Gastroesophageal sphincter (tissue), 4 donors: Measurements from ENCODE around the gene RCOR3. TPM values are rescaled to one million over a fixed set of nuclear protein-coding genes. Genes with fewer than 3 reads are reported as not detected.

ENCODE experiments used
- ATAC-seq: fragments of 150-250 bp; one replicate; pipeline ENCODE4 v1.9.1; 2016; ENCODE audit warnings: mild to moderate bottlenecking, moderate library complexity
- H3K27ac ChIP-seq, 4 donors: fragments of 200-600 bp; sonication (generic) in 3 of 4; 1 replicate in 3 of 4; 2 replicates in 1 of 4; pipeline ENCODE4 v1.5.1; 2016 to 2019
- H3K27me3 ChIP-seq: fragments of 200-600 bp; sonication (generic); one replicate; pipeline ENCODE4 v1.5.1; 2019
- H3K36me3 ChIP-seq, 2 donors: fragments of 200-600 bp; sonication (generic); one replicate each; pipeline ENCODE4 v1.5.1; 2019; ENCODE audit warnings: control low read depth in 1 of 2
- H3K4me1 ChIP-seq, 3 donors: fragments of 200-600 bp; sonication (generic); 1 replicate in 2 of 3; 2 replicates in 1 of 3; pipeline ENCODE4 v1.5.1; 2016 to 2019; ENCODE audit warnings: control low read depth in 2 of 3
- H3K4me3 ChIP-seq, 2 donors: fragments of 200-600 bp; sonication (generic); one replicate each; pipeline ENCODE4 v1.5.1; 2019; ENCODE audit warnings: mild to moderate bottlenecking in 1 of 2, moderate library complexity in 1 of 2
- H3K9me3 ChIP-seq, 3 donors: fragments of 200-600 bp; sonication (generic); one replicate each; pipeline ENCODE4 v1.5.1; 2017 to 2019; ENCODE audit warnings: control low read depth in 2 of 3
- CTCF ChIP-seq, 4 experiments: fragments of 200-600 bp in 2 of 4; fragments of 450-650 bp in 2 of 4; sonication (generic) in 1 of 4; IDR thresholded peaks; one replicate each; pipeline ENCODE4 v1.5.1; 2017 to 2019; ENCODE audit warnings: antibody characterized with exemption in 4 of 4, mild to moderate bottlenecking in 2 of 4, moderate library complexity in 2 of 4
- EP300 ChIP-seq: sonication (generic); formaldehyde crosslinking; IDR thresholded peaks from one replicate; pipeline ENCODE4 v1.6.1; 2017; ENCODE audit warnings: antibody characterized with exemption, mild to moderate bottlenecking
- POLR2A ChIP-seq, 2 donors: fragments of 450-650 bp; IDR thresholded peaks; one replicate each; pipeline ENCODE4 v1.6.1; 2017; ENCODE audit warnings: antibody characterized with exemption in 2 of 2, mild to moderate bottlenecking in 2 of 2, moderate library complexity in 1 of 2
- POLR2AphosphoS5 ChIP-seq: sonication (generic); formaldehyde crosslinking; IDR thresholded peaks from one replicate; pipeline ENCODE4 v1.6.1; 2017; ENCODE audit warnings: antibody characterized with exemption
- WGBS, 2 donors: methylation state at CpG; one replicate each; pipeline ENCODE4 v1.1.5; 2018; ENCODE audit warnings: low coverage in 1 of 2; 5-methylcytosine and 5-hydroxymethylcytosine counted together
- total RNA-seq, 4 donors: library from RNA; depleted of rRNA; stranded (reverse); fragments of >200 nt; gene quantifications; one replicate each; pipeline ENCODE4 v1.1.0, GENCODE V29; 2016

RCOR3 gene
- total RNA-seq, 4 donors from 2014 or later, result 25.5 to 63.8 (median 36.8) TPM

GRCh38 chr1:211328084-211328694 is 69.0 kb downstream of the RCOR3 start:
- no peak for TF ChIP-seq POLR2AphosphoS5
- TF ChIP-seq CTCF (IDR thresholded peaks at IDR 0.05), result no peak
- TF ChIP-seq POLR2A (IDR thresholded peaks at IDR 0.05), result no peak
- TF ChIP-seq EP300, result no peak
- Histone ChIP-seq H3K4me3 (peak overlapping the region; percentile 66 to 97), H3K27me3 (no peaks in the 10 kb centered on the region), H3K4me1 (peaks cover 0 to 67% (median 48%) of the 10 kb centered on the region in 3 donors), H3K27ac (peak overlapping the region in 3 of 4 donors; percentile 92 to 94 (median 93)), H3K36me3 (no peaks in the 10 kb centered on the region), H3K9me3 (no peaks in the 10 kb centered on the region)
- ATAC-seq, result no peak
- 35 to 48% methylated on average over 5 to 11 of the region's 11 CpGs for WGBS, 2 donors

GRCh38 chr1:211328866-211329475 is 69.8 kb downstream of the RCOR3 start:
- TF ChIP-seq POLR2A (IDR thresholded peaks at IDR 0.05) (no peak), POLR2AphosphoS5 (no peak), EP300 (no peak)
- ATAC-seq, result no peak
- 61 to 76% methylated on average over 2 to 3 of the region's 6 CpGs for WGBS, 2 donors
- Histone ChIP-seq H3K36me3 (no peaks in the 10 kb centered on the region), H3K27ac (peak overlapping the region in 3 of 4 donors; percentile 92 to 94 (median 93)), H3K9me3 (no peaks in the 10 kb centered on the region), H3K4me1 (peaks cover 0 to 75% (median 48%) of the 10 kb centered on the region in 3 donors), H3K27me3 (no peaks in the 10 kb centered on the region), H3K4me3 (peak overlapping the region in 1 of 2 donors; percentile 97)

- TF ChIP-seq POLR2AphosphoS5 (no peak), CTCF (IDR thresholded peaks at IDR 0.05) (no peak), EP300 (no peak), POLR2A (IDR thresholded peaks at IDR 0.05) (no peak)
- H3K4me1 ChIP-seq, result peaks cover 0 to 81% (median 48%) of the 10 kb centered on the region in 3 donors
- no peak overlapping the region for H3K27ac ChIP-seq
Measured at GRCh38 chr1:211329764-211330201, 70.6 kb downstream of the RCOR3 start.

GRCh38 chr1:211330282-211330936 is 71.2 kb downstream of the RCOR3 start:
- no peak for ATAC-seq
- Histone ChIP-seq H3K27ac (no peak overlapping the region), H3K9me3 (no peaks in the 10 kb centered on the region), H3K4me3 (no peak overlapping the region), H3K27me3 (no peaks in the 10 kb centered on the region), H3K36me3 (no peaks in the 10 kb centered on the region), H3K4me1 (peaks cover 0 to 87% (median 48%) of the 10 kb centered on the region in 3 donors)
- 83 to 91% methylated on average over 5 to 8 of the region's 8 CpGs for WGBS, 2 donors
- no peak for TF ChIP-seq POLR2AphosphoS5
- no peak for TF ChIP-seq EP300
- TF ChIP-seq CTCF (IDR thresholded peaks at IDR 0.05), result no peak
- TF ChIP-seq POLR2A (IDR thresholded peaks at IDR 0.05), result no peak

More at GRCh38 chr1:211329764-211330201, 70.6 kb downstream of the RCOR3 start:
- ATAC-seq, result no peak
- 56 to 69% methylated on average over 2 of the region's 4 CpGs for WGBS, 2 donors
- Histone ChIP-seq H3K4me3 (peak overlapping the region in 1 of 2 donors; percentile 6), H3K27me3 (no peaks in the 10 kb centered on the region), H3K9me3 (no peaks in the 10 kb centered on the region), H3K36me3 (no peaks in the 10 kb centered on the region)

GRCh38 chr1:211331011-211331709 is 72.0 kb downstream of the RCOR3 start:
- Histone ChIP-seq H3K27ac (no peak overlapping the region), H3K36me3 (no peaks in the 10 kb centered on the region), H3K9me3 (no peaks in the 10 kb centered on the region), H3K4me3 (no peak overlapping the region), H3K4me1 (peaks cover 3 to 89% (median 50%) of the 10 kb centered on the region in 3 donors), H3K27me3 (no peaks in the 10 kb centered on the region)
- TF ChIP-seq EP300 (no peak), POLR2A (IDR thresholded peaks at IDR 0.05) (no peak), CTCF (IDR thresholded peaks at IDR 0.05) (no peak), POLR2AphosphoS5 (no peak)
- 87 to 96% methylated on average over 3 of the region's 3 CpGs for WGBS, 2 donors
- ATAC-seq, result no peak
